Measurements from ENCODE around the gene CNIH4.

CNIH4 gene

GRCh38 chr1:224402472-224403036, 45.9 kb downstream of the CNIH4 start:
- TF ChIP-seq CTCF (IDR thresholded peaks at IDR 0.05; ENCODE audit: low read length, missing control alignments) = no peak
- no peak for DNase-seq (ENCODE audit: low read depth)
- H3K4me3 ChIP-seq (replicated peaks; ENCODE audit: low read depth, low read length) = no peak overlapping the region

GRCh38 chr1:224404916-224405603, 48.4 kb downstream of the CNIH4 start:
- no peak overlapping the region for H3K4me3 ChIP-seq (replicated peaks; ENCODE audit: low read depth, low read length)
- no peak for TF ChIP-seq CTCF (IDR thresholded peaks at IDR 0.05; ENCODE audit: low read length, missing control alignments)
- no peak for DNase-seq (ENCODE audit: low read depth)

GRCh38 chr1:224405604-224405970, 48.9 kb downstream of the CNIH4 start:
- no peak for DNase-seq (ENCODE audit: low read depth)
- TF ChIP-seq CTCF (IDR thresholded peaks at IDR 0.05; ENCODE audit: low read length, missing control alignments) = no peak
- no peak overlapping the region for H3K4me3 ChIP-seq (replicated peaks; ENCODE audit: low read depth, low read length)

GRCh38 chr1:224406216-224406615, 49.5 kb downstream of the CNIH4 start:
- TF ChIP-seq CTCF (IDR thresholded peaks at IDR 0.05; ENCODE audit: low read length, missing control alignments) = no peak
- no peak for DNase-seq (ENCODE audit: low read depth)
- no peak overlapping the region for H3K4me3 ChIP-seq (replicated peaks; ENCODE audit: low read depth, low read length)

DNA sequence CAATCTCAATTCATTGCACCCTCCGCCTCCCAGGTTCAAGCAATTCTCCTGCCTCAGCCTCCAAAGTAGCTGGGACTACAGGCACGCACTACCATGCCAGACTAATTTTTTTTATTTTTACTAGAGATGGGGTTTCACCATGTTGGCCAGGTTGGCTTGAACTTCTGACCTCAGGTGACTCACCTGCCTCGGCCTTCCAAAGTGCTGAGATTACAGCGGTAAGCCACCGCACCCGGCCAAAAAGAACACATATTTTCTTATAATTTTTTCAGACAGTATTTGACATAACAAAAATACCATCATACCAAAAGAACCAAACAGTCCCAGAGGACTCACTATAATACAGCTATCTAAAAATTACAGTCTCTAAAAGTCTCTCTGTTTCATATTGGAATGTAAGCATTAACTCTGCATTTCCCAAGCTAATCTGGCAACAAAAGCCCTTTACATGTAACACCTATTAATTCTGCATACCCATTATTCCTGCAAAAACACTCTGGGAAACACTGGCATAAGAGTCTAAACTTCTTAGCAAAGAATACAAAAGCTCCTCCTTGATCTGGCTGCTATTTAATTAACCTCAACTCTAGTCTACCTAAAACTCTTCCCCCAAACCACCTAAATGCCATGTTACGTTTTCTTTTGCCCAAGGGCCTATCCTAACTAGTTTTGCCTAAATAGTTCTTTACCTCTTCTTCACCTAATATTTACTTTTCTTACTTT, 51.1 kb downstream of the CNIH4 start:
- H3K4me3 ChIP-seq (replicated peaks; ENCODE audit: low read depth, low read length) = no peak overlapping the region
- DNase-seq (ENCODE audit: low read depth) = no peak
- no peak for TF ChIP-seq CTCF (IDR thresholded peaks at IDR 0.05; ENCODE audit: low read length, missing control alignments)

DNA sequence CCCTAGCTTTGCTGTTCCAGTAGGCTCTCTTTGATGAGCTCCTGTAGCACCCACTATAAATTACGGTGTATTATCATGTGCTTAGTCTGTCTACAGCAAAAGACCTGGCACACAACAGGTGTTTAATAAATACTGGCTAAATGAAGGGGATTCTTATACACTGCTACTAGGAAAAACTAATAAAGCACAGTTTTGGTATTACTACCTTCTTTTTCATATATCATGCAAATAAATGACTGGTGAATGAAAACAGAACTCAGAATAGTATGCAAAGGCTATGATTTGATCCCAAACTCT, 51.6 kb downstream of the CNIH4 start:
- TF ChIP-seq CTCF (IDR thresholded peaks at IDR 0.05; ENCODE audit: low read length, missing control alignments) = no peak
- H3K4me3 ChIP-seq (replicated peaks; ENCODE audit: low read depth, low read length) = no peak overlapping the region
- no peak for DNase-seq (ENCODE audit: low read depth)
